Measurements from ENCODE around the gene HACL1.

Gene HACL1

GRCh38 chr3:15523660-15524417 is 77.5 kb downstream of the HACL1 start:
- DNase-seq (ENCODE audit: low read depth, low spot score): no peak

DNA sequence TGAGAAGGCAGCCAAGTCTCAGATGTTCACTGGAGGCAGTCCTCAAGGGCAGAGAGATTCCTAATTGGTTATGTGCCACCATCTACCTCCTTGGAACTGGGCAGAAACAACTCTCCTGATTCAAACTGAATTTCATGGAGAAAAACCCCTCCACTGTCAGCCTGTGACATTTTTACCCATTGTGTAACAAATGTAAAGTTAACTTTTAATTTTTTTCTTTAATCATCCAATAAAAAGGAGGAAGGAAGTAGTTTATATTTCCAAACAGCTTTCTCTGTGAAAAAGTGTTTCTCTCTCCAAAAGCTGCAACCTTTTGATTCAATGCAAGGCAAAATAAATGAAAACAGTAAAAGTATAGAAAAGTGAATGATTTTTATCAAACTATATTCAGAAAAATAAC is 79.4 kb downstream of the HACL1 start:
- no peak for DNase-seq (ENCODE audit: low read depth, low spot score)

GRCh38 chr3:15521573-15521965 is 79.8 kb downstream of the HACL1 start, which contains the start of gene COLQ:
TSS of gene COLQ (minus strand) at chr3:15521706. CDS start at chr3:15521625, 81 bp downstream.
- DNase-seq (ENCODE audit: low read depth, low spot score): no peak

DNA sequence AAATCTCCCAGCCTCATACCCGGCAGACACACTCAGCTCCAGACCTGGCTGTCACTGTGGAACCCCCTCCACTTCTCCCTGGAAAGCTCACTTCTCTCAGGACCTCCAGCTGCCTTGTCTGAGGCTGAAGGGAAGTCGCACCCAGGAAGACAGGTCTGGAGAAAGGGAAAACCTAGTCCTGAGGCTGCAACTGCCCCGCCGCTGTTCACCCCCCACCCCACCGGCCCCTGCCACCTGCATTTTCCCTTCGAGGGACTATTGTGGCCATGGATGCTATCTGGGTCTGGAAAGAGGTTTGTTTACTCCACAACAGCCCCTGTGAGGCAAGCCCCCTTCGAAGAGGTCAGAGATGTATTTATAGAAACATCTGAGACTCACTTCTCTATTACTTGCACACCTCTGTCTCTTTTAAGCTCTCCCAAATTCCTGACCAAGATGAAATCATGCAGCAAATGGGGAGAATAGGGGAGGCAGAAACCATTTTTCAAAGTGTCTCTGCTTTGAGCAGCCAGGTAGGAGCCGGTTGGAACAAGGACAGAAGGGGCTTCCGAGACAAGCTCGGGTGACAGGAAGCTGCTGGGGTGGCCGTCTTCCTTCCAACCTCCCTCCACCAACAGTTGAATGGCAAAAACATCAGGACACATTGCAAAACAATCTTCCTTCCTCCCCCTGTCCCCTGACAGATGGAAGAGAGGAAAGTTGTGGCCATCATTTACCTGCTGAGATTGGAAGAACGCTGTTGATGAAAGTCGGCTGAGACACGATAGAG is 80.4 kb downstream of the HACL1 start:
- DNase-seq (ENCODE audit: low read depth, low spot score): no peak

- DNase-seq (ENCODE audit: low read depth, low spot score): no peak
Observed at GRCh38 chr3:15520185-15520584, 81.2 kb downstream of the HACL1 start.

DNA sequence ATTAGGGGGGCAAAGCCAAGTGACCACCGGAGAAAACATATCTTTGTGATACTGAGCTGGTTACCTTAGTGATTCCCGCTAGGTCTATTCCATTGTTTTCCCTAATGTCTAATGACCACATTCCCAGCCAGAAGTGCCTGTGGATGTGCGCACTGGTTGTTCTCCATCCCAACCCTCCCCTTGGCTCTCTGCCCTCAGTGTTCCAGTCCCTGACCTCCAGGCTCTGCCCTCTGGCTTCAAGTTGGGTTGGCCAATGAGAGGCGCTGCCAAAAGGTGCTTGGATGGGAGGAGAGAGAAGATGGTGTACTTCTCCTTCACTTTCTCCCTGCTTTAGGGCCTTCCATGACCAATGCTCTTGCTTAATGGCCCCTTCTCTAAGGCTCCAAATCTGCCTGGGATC is 82.3 kb downstream of the HACL1 start:
- no peak for DNase-seq (ENCODE audit: low read depth, low spot score)

GRCh38 chr3:15514663-15515340 is 86.6 kb downstream of the HACL1 start:
- no peak for DNase-seq (ENCODE audit: low read depth, low spot score)

- no peak for DNase-seq (ENCODE audit: low read depth, low spot score)
Observed at GRCh38 chr3:15513810-15514662, 87.3 kb downstream of the HACL1 start.

DNA sequence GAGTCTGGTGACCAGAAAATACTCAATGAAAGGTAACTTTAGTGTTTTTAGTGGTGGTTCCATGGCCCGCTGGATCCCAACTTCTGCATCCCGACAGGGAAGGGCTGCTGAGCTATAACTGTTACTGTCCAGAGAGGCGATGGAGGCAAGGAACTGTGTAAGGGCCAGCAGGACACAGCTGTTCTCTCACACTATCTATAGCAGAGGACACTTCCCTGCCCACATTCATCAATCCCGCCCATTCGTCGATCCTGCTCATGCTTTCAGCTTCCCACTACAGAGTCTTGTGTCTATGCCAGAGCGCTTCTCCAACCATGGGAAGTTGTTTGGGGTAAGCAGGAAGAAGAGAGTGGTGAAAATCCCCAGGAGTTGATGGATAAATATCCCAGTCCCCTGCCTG is 88.3 kb downstream of the HACL1 start:
- DNase-seq (ENCODE audit: low read depth, low spot score): no peak

GRCh38 chr3:15512166-15512565 is 89.2 kb downstream of the HACL1 start:
- no peak for DNase-seq (ENCODE audit: low read depth, low spot score)

GRCh38 chr3:15511156-15511555 is 90.2 kb downstream of the HACL1 start:
- DNase-seq (ENCODE audit: low read depth, low spot score): no peak

Data from activated naive CD8-positive, alpha-beta T cell treated with anti-CD3 and anti-CD28 coated beads, Interleukin-2, amount 50 U/mL, for 16 hours (primary cell).